ENCODE results near the gene PLEK2.

GRCh38 chr14:67392123-67392522 is 19.8 kb downstream of the PLEK2 start:
- no peak for TF ChIP-seq SPI1 (IDR thresholded peaks at IDR 0.05; ENCODE audit: borderline replicate concordance, low read depth)
- no peak for TF ChIP-seq CTCF (IDR thresholded peaks at IDR 0.05; ENCODE audit: insufficient read depth, low read length)
- TF ChIP-seq POLR2AphosphoS5 (IDR thresholded peaks at IDR 0.05; ENCODE audit: low read depth) = no peak
